Stimulated activated CD4-positive, alpha-beta T cell treated with anti-CD3 and anti-CD28 coated beads, Interleukin-4, amount 100 ng/mL, for 4 hours (primary cell): ENCODE measurements around the gene LRRC14B.
"Not testable (repeated sequence)": the region's sequence is repeated elsewhere in the genome, so short reads cannot be mapped to it uniquely, and the experiment has no call there.

Source experiments
- DNase-seq, 2 experiments: peaks; one replicate each; pipeline ENCODE4 v3.0.0-alpha.2; 2020

LRRC14B gene

GRCh38 chr5:160921-161802 lies 30.1 kb upstream of the LRRC14B start:
- DNase-seq = no peak

DNA sequence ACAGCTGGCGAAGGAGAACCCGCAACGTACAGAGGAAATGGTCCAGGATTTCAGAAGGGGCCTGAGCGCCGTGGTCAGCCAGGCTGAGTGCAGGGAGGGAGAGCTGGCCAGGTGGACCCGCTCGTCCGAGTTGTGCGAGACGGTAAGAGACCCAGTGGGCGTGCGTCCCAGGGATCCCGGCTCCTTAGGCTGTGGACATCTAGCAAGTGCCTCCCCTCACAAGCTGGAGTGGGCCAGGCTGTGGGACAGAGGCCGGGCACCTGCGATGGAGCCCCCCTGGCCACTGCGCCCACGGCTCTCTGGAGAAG lies 29.5 kb upstream of the LRRC14B start:
- DNase-seq = no peak

DNA sequence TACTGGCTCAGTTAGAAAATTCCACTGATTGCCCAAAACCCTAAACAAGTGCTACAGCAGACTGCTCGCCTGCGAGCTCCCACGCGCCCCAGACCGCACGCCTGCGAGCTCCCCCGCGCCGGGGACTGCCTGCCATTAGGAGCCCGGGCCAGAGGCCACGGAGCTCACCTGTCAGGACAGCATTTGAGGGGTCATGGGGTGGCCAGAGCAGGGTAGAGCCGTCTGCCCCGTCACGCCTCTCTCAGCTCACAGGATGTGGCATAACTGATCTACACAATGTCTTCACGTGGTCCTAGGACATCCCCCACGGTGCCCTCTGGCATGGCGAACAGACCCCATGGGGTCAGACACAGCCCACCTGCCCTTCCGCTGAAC lies 29.1 kb upstream of the LRRC14B start:
- no peak for DNase-seq

DNA sequence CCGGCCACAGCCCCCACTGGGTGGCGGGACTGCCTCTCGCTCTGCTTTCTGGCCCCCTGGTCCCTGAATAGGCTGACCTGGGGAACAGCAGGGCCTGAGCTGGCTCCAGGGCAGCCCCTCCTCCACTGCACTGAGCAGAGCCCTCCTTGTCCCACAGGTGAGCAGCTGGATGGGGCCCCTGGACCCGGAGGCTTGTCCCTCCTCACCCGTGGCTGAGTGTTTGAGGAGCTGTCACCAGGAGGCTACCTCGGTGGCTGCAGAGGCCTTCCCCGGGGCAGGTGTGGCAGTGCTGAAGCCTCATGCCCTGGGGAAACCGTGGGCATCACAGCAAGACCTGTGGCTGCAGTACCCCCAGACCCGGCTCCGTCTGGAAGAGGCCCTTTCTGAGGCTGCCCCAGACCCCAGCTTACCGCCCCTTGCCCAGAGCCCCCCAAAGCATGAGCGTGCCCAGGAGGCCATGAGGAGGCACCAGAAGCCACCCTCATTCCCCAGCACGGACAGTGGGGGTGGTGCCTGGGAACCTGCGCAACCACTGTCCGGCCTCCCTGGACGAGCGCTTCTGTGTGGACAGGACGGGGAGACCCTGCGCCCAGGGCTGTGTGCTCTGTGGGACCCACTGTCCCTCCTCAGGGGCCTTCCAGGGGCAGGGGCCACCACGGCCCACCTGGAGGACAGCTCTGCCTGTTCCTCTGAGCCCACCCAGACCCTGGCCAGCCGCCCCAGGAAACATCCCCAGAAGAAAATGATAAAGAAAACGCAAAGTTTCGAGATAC lies 28.5 kb upstream of the LRRC14B start:
- DNase-seq = no peak

DNA sequence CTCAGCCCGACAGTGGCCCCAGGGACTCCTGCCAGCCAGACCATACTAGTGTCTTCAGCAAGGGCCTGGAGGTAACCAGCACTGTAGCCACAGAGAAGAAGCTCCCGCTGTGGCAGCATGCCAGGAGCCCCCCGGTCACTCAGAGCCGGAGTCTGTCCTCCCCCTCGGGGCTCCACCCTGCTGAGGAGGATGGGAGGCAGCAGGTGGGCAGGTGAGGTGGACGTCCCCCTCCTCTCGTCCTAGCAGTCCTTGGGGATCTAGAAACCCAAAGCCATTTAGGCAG lies 28.0 kb upstream of the LRRC14B start:
- no peak for DNase-seq

DNA sequence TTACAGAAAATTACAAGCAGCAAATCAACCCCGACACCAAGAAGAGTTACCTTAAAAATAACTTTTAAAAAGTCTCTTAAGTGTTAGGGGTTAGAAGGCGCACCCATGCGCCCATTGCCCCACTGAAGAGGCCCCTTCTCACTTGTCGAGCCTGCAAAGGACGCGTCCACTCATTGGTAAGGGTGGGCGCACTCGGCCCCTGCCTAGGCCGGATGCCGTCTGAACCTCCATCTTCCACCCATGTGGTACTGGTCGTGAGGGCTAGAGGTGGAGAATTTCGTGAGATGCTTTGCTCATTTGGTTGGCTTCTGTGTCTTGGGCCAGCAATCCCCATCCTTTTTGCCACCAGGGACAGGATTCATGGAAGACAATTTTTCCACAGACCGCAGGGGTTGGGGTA lies 27.5 kb upstream of the LRRC14B start:
- DNase-seq = no peak

DNA sequence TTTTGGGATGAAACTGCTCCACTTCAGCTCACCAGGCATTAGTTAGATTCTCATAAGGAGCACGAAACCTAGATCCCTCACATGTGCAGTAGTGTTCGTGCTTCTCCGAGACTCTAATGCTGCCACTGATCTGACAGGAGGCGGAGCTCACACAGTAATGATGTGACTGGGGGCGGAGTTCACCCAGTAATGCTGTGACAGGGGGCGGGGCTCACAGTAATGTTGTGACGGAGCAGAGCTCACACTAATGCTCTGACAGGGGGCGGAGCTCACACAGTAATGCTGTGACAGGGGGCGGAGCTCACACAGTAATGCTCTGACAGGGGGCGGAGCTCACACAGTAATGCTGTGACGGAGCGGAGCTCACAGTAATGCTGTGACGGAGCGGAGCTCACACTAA lies 27.1 kb upstream of the LRRC14B start:
- no peak for DNase-seq

- not testable (repeated sequence) for DNase-seq
Measured at GRCh38 chr5:164783-165182, 26.5 kb upstream of the LRRC14B start.

GRCh38 chr5:166441-167372 lies 24.6 kb upstream of the LRRC14B start:
- DNase-seq = no peak

- DNase-seq = no peak
Measured at GRCh38 chr5:167511-167910, 23.8 kb upstream of the LRRC14B start.

DNA sequence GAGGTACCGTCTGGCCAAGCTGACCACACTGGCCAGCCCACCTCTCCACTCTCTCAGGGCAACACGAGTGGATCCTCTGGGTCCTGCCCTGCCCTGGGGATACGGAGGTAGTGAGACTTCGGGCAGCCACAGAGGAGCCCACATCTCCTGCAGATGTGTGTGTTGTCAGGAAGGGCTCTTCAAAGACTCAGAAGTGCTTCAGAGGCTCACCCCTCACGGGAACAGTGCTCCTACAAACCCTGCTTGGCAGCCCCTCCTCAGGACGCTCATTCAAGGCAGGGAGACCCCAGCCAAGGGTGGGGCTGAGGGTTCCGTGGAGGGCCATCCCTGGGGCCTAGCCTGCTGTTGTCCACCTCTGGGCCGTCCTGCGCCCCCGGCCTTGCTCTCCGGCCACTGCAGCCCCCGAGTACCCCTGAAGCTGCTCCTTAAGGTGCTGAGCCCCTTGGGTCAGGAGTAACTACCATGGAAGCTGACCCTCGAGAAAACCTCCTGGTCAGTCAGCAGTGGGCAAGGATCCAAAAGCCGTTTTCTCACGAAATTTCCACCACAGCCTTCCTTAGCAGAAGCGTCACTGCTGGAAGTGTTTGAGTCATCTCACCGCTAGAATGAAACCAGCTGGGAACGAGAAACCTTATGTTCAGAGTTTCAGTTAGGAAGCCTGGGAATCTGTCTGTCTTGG lies 23.2 kb upstream of the LRRC14B start:
- no peak for DNase-seq

GRCh38 chr5:169071-169727 lies 22.1 kb upstream of the LRRC14B start:
- DNase-seq = no peak

DNA sequence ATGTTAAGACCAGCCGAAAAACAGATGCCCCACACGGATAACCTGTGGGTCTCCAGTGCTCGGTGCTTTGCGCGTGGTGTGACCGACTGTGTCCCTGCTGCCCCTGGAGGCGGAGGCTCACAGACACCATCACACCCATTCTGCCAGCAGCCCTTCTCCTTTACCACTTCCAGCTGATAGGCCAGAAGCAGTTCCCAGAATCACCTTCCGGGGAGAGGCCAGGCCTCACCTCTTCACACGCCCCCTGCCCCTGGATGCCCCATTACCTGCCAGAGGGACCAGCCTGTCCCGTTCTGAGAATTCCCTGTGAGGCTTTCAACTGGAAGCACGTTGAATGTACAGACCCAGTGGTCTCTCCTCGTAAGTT lies 21.6 kb upstream of the LRRC14B start:
- DNase-seq = no peak

DNA sequence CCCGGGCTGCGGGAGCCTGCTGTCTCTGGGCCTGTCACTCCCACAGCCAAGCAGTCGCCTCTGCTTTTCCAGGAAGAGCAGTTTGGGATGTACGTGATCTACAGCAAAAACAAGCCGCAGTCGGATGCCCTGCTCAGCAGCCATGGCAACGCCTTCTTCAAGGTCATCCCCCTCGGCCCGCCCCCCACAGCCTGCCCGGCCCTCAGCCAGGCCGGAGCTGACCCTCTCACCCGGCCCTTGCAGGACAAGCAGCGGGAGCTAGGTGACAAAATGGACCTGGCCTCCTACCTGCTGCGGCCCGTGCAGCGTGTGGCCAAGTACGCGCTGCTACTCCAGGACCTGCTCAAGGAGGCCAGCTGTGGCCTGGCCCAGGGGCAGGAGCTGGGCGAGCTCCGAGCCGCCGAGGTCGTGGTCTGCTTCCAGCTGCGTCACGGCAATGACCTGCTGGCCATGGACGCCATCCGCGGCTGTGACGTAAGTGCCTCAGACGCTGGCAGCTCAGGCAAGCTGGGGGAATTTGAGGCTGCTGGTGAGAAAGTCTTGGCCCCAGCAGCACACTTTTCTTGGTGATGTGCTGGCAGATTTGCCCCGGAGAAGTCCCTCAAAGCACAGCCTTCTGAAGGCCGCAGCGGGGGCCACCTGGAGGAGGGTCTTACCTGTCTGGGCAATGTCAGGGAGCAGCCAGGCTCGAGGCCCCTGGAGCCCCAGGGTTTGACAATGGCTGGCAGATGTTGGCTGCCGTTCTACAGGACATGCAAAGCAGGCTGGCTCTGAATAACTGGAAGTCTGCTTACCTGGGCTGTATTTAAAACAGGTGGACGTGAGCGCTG lies 20.1 kb upstream of the LRRC14B start:
- no peak for DNase-seq

GRCh38 chr5:171801-172331 lies 19.4 kb upstream of the LRRC14B start:
- no peak for DNase-seq

DNA sequence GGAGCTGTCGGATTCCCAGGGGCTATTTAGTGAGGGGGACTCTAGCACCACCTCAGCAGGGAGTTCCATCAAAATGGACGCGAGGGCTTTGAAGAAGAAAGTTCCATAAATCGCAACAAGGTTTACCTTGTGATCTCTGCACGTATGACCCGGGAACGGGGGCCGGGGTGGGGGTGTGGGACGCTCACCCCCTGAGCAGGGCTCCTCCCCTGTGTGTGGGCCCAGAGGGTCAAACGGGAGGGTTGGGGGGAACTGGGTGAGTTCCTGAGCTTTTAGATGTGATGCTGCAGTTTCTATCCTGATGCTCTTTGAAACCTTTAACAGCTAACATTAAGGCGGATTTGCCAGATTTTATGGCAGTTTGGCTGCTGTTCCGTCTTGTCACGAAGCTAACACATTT lies 18.9 kb upstream of the LRRC14B start:
- no peak for DNase-seq

GRCh38 chr5:172841-173251 lies 18.4 kb upstream of the LRRC14B start:
- DNase-seq = no peak

DNA sequence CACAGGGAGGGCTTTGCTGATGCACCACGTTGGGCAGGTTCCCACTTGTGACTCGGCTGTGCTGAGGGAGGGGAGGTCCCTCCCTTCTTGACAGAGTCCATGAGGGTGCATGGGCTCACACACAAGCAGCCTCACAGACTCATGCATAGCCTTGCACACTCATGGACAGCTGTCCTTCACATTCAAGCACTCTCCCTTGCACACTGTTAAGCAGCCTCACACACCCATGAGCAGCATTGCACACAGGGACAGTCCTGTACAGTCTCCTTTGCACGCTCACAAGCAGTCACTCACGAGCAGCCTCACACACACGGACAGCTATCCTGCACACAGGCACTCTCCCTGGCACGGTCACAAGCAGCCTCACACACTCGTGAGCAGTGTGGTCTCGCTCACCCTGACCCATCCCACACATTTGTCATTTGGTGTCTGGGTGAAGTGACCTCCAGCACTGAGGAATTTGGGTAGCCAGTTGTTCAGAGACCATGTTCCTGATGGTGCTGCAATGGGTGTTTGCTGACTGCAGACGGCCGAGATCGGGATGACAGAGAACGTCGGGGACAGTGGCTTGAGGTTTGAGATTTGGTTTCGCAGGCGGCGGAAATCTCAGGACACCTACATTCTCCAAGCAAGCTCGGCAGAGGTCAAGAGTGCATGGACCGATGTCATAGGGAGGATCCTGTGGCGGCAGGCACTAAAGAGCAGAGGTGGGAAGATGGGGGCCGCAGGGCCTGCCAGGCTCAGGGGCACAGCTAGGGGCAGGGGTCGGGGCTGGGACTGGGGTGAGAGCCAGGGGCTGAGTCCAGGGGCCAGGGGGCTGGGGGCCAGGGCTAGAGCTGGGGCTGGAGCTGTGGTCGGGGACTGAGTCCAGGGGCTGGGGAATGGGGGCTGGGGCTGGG lies 17.7 kb upstream of the LRRC14B start:
- DNase-seq = no peak

DNA sequence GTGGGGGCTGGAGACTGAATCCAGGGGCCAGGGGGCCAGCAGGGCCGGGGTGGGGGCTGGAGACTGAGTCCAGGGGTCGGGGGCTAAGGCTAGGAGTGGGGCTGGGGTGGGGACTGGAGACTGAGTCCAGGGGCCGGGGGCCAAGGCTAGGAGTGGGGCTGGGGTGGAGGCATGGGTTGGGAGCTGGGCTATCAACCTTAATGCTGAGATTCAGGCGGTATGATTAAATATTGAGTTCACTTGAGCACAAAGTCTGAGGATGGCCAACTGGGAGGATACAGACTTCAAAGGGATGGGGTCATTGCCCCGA lies 17.0 kb upstream of the LRRC14B start:
- DNase-seq = no peak

- DNase-seq = no peak
Measured at GRCh38 chr5:174876-175465, 16.3 kb upstream of the LRRC14B start.
